Stimulated activated CD8-positive, alpha-beta memory T cell treated with anti-CD3 and anti-CD28 coated beads, Interleukin-2, amount 100 ng/mL, for 48 hours (primary cell): ENCODE data around the gene KLHL30.

Source experiments
- DNase-seq, 2 donors: peaks; one replicate each; pipeline ENCODE4 v3.0.0-alpha.2; 2020; ENCODE audit warnings: low read depth in 2 of 2

KLHL30 gene

GRCh38 chr2:238187618-238188548 lies 49.4 kb downstream of the KLHL30 start:
- no peak for DNase-seq

- no peak for DNase-seq
These were observed 52.0 kb downstream of the KLHL30 start for GRCh38 chr2:238190445-238190844.
